GM18498 (cell line): Measurements from ENCODE around the gene PAPSS1.
"Not testable (repeated sequence)": the region's sequence is repeated elsewhere in the genome, so short reads cannot be mapped to it uniquely, and the experiment has no call there.

Experiments
- ATAC-seq: cut with Tn5 transposase; IDR thresholded peaks from one replicate; pipeline ENCODE4 v1.9.1; 2021; ENCODE audit warnings: mild to moderate bottlenecking, moderate library complexity; ENCODE audit not compliant: unreplicated experiment

Gene PAPSS1

GRCh38 chr4:107689912-107690587, 30.0 kb downstream of the PAPSS1 start:
- no peak for ATAC-seq

DNA sequence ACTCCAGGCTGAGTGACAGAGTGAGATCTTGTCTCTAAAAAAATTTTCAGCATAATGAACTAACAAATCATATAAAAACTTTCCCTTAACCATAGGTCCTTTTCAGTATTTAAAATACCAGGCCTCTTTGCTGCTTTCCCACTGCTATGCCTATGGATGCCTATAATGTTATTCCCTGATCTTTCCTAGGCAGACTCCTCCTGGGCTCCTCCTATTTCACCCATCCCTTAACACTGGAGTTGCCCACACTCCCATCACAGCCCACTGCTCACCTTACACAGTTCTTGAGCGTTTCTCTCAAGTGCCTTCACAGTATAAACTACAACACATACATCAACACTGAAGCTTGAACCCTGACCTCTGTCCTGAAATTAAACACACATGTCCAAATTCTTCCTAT, 31.6 kb downstream of the PAPSS1 start:
- no peak for ATAC-seq

DNA sequence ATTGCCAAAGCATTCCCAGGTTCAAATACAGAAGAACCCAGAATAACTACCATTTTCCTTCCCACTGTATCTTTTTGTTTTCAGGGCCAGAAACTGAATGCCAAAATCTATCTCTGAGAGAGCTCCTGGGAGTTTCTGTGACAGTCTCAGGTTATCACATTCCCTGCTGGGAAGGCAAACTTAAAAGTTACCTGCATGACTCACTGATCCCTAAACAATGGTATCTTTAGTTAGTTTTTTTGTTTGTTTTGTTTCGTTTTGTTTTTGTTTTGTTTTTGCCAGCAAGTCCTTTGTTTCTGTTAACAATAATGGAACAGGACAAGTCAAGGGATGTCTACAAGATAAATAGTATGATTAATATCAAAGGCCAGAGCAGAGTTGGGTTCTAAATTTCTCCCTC, 34.3 kb downstream of the PAPSS1 start:
- ATAC-seq, result no peak

- no peak for ATAC-seq
Observed at GRCh38 chr4:107683873-107684272, 36.2 kb downstream of the PAPSS1 start.

GRCh38 chr4:107682306-107682705, 37.7 kb downstream of the PAPSS1 start:
- ATAC-seq, result no peak

GRCh38 chr4:107669068-107669467, 51.0 kb downstream of the PAPSS1 start:
- no peak for ATAC-seq

DNA sequence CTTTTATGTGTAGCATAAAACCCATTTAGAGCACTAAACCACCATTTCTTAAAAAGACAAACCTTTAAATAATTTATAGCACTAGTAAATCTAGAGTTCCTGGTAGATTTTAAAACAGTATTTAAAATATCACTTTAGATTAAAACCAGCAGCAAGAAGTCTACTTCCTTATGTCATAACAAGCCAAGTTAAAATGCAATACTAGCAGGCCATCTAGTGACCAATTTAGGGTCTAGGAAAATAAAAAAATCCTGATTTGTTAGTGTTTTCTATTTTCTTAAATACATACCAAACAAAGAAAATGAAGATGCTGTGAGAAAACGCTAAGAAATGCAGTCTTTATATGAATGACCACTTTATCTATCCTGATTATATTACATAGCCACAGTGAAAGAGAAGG, 53.9 kb downstream of the PAPSS1 start:
- ATAC-seq, result no peak

- ATAC-seq, result no peak
Observed at GRCh38 chr4:107665001-107665400, 55.0 kb downstream of the PAPSS1 start.

- ATAC-seq, result no peak
Observed at GRCh38 chr4:107658400-107659336, 61.4 kb downstream of the PAPSS1 start.

DNA sequence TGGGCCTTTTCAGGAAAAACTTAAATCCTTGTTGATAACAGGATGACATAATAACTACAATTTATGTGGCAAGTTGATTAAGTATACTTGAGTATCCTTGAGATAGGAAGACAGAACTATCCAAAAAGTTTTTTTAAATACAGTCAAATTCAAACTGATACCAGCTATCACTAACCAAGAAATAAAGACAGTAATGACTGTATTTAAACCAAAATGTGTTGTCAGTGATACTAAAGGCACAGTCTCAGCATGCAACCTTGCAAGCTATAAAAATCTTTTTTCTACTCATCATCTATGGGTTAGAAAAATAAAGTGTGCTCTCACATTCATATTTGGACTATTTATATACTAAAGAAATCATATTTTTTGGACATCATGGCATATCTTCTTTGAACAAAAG, 64.7 kb downstream of the PAPSS1 start:
- ATAC-seq, result no peak

- no peak for ATAC-seq
Observed at GRCh38 chr4:107654694-107655093, 65.3 kb downstream of the PAPSS1 start.

DNA sequence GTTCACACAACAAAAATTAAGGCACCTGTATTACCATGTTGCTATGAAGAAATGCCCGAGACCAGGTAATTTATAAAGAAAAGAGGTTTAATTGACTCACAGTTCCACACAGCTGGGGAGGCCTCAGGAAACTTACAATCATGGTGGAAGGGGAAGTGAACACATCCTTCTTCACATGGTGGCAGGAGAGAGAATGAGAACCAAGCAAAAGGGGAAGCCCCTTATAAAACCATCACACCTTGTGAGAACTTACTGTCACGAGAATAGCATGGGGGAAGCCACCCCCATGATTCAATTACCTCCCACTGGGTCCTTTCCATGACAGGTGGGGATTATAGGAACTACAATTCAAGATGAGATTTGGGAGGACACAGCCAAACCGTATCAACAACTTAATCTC, 68.6 kb downstream of the PAPSS1 start:
- ATAC-seq, result not testable (repeated sequence)

DNA sequence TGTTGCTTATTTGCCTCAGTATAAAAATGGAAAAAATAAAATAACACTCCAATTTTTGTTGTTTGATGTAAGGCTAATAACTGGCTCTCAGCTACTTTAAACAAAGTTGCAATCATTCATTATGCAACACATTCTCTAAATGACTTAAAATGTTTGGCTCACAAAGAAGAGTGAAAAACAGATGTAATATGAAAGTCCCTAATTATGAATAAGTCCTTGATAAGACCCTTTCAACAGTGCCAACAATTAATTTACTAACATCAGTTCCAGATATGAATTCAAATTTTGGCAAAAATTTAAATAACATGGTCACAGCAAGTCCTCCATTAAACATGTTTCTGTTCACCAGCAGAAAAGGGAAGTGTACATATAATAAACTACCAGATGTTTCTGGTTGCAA, 69.8 kb downstream of the PAPSS1 start:
- no peak for ATAC-seq

- no peak for ATAC-seq
Observed at GRCh38 chr4:107648178-107648991, 71.6 kb downstream of the PAPSS1 start.

DNA sequence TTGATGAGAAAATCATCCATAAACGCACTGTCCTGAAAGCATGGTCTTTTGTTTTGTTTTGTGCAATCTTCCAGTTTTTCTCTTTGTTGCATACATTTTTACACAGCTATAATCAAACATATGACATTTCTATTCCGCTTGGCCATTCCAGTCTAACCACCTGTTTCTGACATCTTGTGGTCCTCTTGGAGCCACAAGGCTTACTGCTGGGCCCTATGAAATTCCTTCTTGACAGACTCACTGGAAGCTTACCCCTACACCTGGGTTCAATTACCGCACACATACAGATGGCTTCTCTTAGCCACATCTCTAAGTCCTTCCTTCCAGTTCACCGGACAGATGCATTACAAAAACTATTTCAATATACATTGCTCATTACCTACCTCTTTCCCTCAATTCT, 72.4 kb downstream of the PAPSS1 start:
- no peak for ATAC-seq

GRCh38 chr4:107645604-107646003, 74.4 kb downstream of the PAPSS1 start:
- no peak for ATAC-seq

GRCh38 chr4:107643021-107643420, 77.0 kb downstream of the PAPSS1 start:
- ATAC-seq, result no peak

GRCh38 chr4:107640878-107641277, 79.2 kb downstream of the PAPSS1 start:
- no peak for ATAC-seq

- ATAC-seq, result no peak
Observed at GRCh38 chr4:107640197-107640596, 79.8 kb downstream of the PAPSS1 start.

- no peak for ATAC-seq
Observed at GRCh38 chr4:107635735-107636134, 84.3 kb downstream of the PAPSS1 start.

- no peak for ATAC-seq
Observed at GRCh38 chr4:107631560-107631959, 88.5 kb downstream of the PAPSS1 start.
